B cell (primary cell): ENCODE results near the gene CIC. TPM values are rescaled to one million over a fixed set of nuclear protein-coding genes. Genes with fewer than 3 reads are reported as not detected.

Experiments used
- ATAC-seq: fragments of 200-7000 bp; cut with Tn5 transposase; one replicate; pipeline ENCODE4 v1.10.0; 2021; ENCODE audit warnings: low read depth, mild to moderate bottlenecking, moderate number of reproducible peaks, moderate library complexity
- CTCF ChIA-PET: fragments of 350-600 bp; sonication (Branson Sonifier 250); formaldehyde crosslinking; loops from one replicate; lab custom pipeline; 2021; ENCODE audit warnings: antibody characterized with exemption, inconsistent platforms; lab: Charles Lee
- POLR2A ChIA-PET: fragments of 350-600 bp; sonication (Branson Sonifier 250); formaldehyde crosslinking; loops from one replicate; lab custom pipeline; 2021; ENCODE audit warnings: antibody characterized with exemption; lab: Charles Lee
- DNase-seq: peaks from one replicate; pipeline ENCODE4 v3.0.0; 2013
- H2AFZ ChIP-seq: 2 replicates; pipeline ENCODE4 v1.6.1; 2012; ENCODE audit warnings: mild to moderate bottlenecking, low read depth, low read length; ENCODE audit not compliant: insufficient read depth, poor library complexity, severe bottlenecking
- H3K27ac ChIP-seq, 2 donors: 1 replicate in 1 of 2; 2 replicates in 1 of 2; pipeline ENCODE4 v1.5.1; 2012 to 2013; ENCODE audit warnings: low read length in 2 of 2, mild to moderate bottlenecking in 2 of 2, moderate library complexity in 1 of 2
- H3K27me3 ChIP-seq, 4 experiments: fragments of 200-600 bp in 1 of 4; sonication (generic) in 1 of 4; replicated peaks in 1 of 4; 1 replicate in 2 of 4; 2 replicates in 2 of 4; pipeline versions ENCODE4 v1.6.1 to v1.7.0; 2013 to 2016; ENCODE audit warnings: low read length in 3 of 4, mild to moderate bottlenecking in 2 of 4, mixed read lengths in 1 of 4, moderate library complexity in 1 of 4; ENCODE audit not compliant: insufficient read depth in 4 of 4, control insufficient read depth in 3 of 4; ENCODE audit errors: control extremely low read depth in 1 of 4
- H3K36me3 ChIP-seq, 2 experiments: replicated peaks in 1 of 2; 1 replicate in 1 of 2; 2 replicates in 1 of 2; pipeline versions ENCODE4 v1.6.1 to v1.7.1; 2013; ENCODE audit warnings: low read length in 1 of 2; ENCODE audit not compliant: insufficient read depth in 2 of 2, control insufficient read depth in 1 of 2; ENCODE audit errors: control extremely low read depth in 1 of 2, extremely low read depth in 1 of 2
- H3K4me1 ChIP-seq, 2 donors: fragments of 200-600 bp in 1 of 2; sonication (generic) in 1 of 2; 1 replicate in 1 of 2; 2 replicates in 1 of 2; pipeline versions ENCODE4 v1.5.1 to v1.6.1; 2013 to 2017; ENCODE audit warnings: low read length in 2 of 2; ENCODE audit not compliant: control insufficient read depth in 2 of 2, insufficient read depth in 2 of 2
- H3K4me2 ChIP-seq: replicated peaks from 2 replicates; pipeline ENCODE3; 2012; ENCODE audit warnings: mild to moderate bottlenecking, low read depth, low read length; ENCODE audit not compliant: poor library complexity, severe bottlenecking
- H3K4me3 ChIP-seq, 5 experiments: fragments of 200-600 bp in 1 of 5; sonication (generic) in 1 of 5; 1 replicate in 3 of 5; 2 replicates in 2 of 5; pipeline versions ENCODE4 v1.5.1 to v1.7.0; 2011 to 2016; ENCODE audit warnings: low read length in 4 of 5, mild to moderate bottlenecking in 4 of 5, low read depth in 2 of 5, control low read depth in 1 of 5, moderate library complexity in 1 of 5; ENCODE audit not compliant: insufficient read depth in 1 of 5; ENCODE audit errors: control extremely low read depth in 1 of 5, extremely low read depth in 1 of 5
- H3K79me2 ChIP-seq: fragments of 200-600 bp; sonication (generic); one replicate; pipeline ENCODE4 v1.6.0; 2016; ENCODE audit warnings: low read length; ENCODE audit not compliant: control insufficient read depth, insufficient read depth
- H3K9ac ChIP-seq: fragments of 200-600 bp; sonication (generic); 2 replicates; pipeline ENCODE4 v1.6.1; 2017; ENCODE audit warnings: mild to moderate bottlenecking, low read length, moderate library complexity
- H3K9me3 ChIP-seq, 3 donors: one replicate each; pipeline versions ENCODE4 v1.6.1 to v1.7.1; 2013; ENCODE audit warnings: low read length in 2 of 3; ENCODE audit not compliant: control insufficient read depth in 2 of 3, insufficient read depth in 1 of 3; ENCODE audit errors: control extremely low read depth in 1 of 3
- H4K20me1 ChIP-seq: 2 replicates; pipeline ENCODE4 v1.6.0; 2012; ENCODE audit warnings: mild to moderate bottlenecking, low read length; ENCODE audit not compliant: insufficient read depth, control insufficient read depth, poor library complexity, severe bottlenecking
- H3K27ac Mint-ChIP-seq: one replicate; pipeline ENCODE4 v1.8.0; 2021; ENCODE audit warnings: mixed read lengths
- H3K27me3 Mint-ChIP-seq: one replicate; pipeline ENCODE4 v1.8.0; 2021; ENCODE audit warnings: mixed read lengths
- H3K4me1 Mint-ChIP-seq: one replicate; pipeline ENCODE4 v1.8.0; 2021; ENCODE audit warnings: mixed read lengths
- H3K4me3 Mint-ChIP-seq: one replicate; pipeline ENCODE4 v1.8.0; 2021; ENCODE audit warnings: mixed read lengths
- H3K9me3 Mint-ChIP-seq: one replicate; pipeline ENCODE4 v1.8.0; 2022; ENCODE audit warnings: mixed read lengths; ENCODE audit not compliant: insufficient read depth
- CTCF ChIP-seq: fragments of 200-600 bp; IDR thresholded peaks from one replicate; pipeline ENCODE4 v1.8.0; 2022; ENCODE audit warnings: antibody characterized with exemption, mild to moderate bottlenecking
- EZH2 ChIP-seq: IDR thresholded peaks from 2 replicates; pipeline ENCODE4 v1.6.1; 2012; ENCODE audit warnings: borderline replicate concordance, low read depth, mild to moderate bottlenecking, moderate library complexity, low read length; ENCODE audit not compliant: insufficient read depth, poor library complexity, severe bottlenecking
- WGBS: methylation state at CpG from one replicate; pipeline ENCODE4 v1.1.5; 2013; ENCODE audit warnings: missing lambda C conversion rate; ENCODE audit not compliant: insufficient coverage; 5-methylcytosine and 5-hydroxymethylcytosine counted together
- intact Hi-C: fragments of 100-400 bp; cut with micrococcal nuclease; formaldehyde crosslinking; loops from one replicate; pipeline ENCODE4 v1.10.0; 2022
- polyA plus RNA-seq: library from polyadenylated mRNA; depleted of rRNA; stranded (reverse); fragments of >200 nt; gene quantifications from 2 replicates; pipeline ENCODE4 v1.2.3, GENCODE V29; 2012
- total RNA-seq, 2 donors: library from RNA; stranded (reverse); fragments of 120-200 nt in 1 of 2; gene quantifications; 1 replicate in 1 of 2; 2 replicates in 1 of 2; pipeline versions ENCODE4 v1.2.3 to v1.2.4, GENCODE V29; 2013 to 2022

The CIC gene
- total and polyA plus RNA-seq, 2 donors (not counting 1 experiment from before 2014, with no cell fraction given): 75.7 to 119 TPM

- no peak for DNase-seq
- H3K4me2 ChIP-seq: no peak overlapping the region
- no peaks in the 10 kb centered on the region for H3K79me2 ChIP-seq
- peaks cover 0 to 32% (median 12%) of the 10 kb centered on the region in 4 experiments for H3K27me3 ChIP-seq
- no peaks in the 10 kb centered on the region for H3K36me3 ChIP-seq
- H3K27ac ChIP-seq: no peak overlapping the region
- H3K27ac Mint-ChIP-seq: peak overlapping the region; percentile 20
- ChIA-PET CTCF (interaction anchor here (0.6 kb wide), 1 partner anchor 48 kb away, joined by 3 read pairs; no protein-coding TSS in a partner anchor), POLR2A (no interaction called here)
- no peak overlapping the region for H3K4me3 ChIP-seq
- H2AFZ ChIP-seq: no peak overlapping the region
- no peak overlapping the region for H3K4me3 Mint-ChIP-seq
- ATAC-seq: no peak
- TF ChIP-seq CTCF (no peak), EZH2 (no peak)
- peaks cover 20 to 26% of the 10 kb centered on the region in 2 donors for H3K4me1 ChIP-seq
- peaks cover 17% of the 10 kb centered on the region for H3K4me1 Mint-ChIP-seq
- no peak overlapping the region for H3K9ac ChIP-seq
- H4K20me1 ChIP-seq: no peaks in the 10 kb centered on the region
- intact Hi-C loops: no loop called here
- 96% methylated on average over 12 of the region's 13 CpGs for WGBS
- peaks cover 0 to 9% (median 0%) of the 10 kb centered on the region in 3 donors for H3K9me3 ChIP-seq
- H3K27me3 Mint-ChIP-seq: peaks cover 21% of the 10 kb centered on the region
- H3K9me3 Mint-ChIP-seq: no peaks in the 10 kb centered on the region
Observed at GRCh38 chr19:42317535-42317934, 48.5 kb downstream of the CIC start.

DNA sequence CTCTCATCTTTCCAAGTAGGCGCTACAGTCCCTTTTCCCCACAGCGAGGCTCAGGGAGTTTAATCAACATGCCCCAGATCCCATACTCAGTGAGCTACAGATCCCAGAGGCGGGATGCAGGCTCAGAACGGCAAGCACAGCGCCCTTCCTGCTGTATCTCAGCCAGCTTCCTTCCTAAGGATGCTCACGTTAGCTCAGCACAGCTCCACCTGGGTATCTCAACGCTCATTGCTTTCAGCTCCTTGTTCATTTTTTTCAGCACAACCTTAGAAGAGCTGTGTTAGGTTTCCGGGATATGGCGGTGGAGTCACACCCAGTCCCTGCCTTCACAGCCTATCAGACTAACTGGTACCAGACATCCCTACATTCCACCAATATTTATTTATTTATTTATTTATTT, 53.3 kb downstream of the CIC start:
- no peaks in the 10 kb centered on the region for H3K36me3 ChIP-seq
- H3K27me3 ChIP-seq: peaks cover 0 to 23% (median 3%) of the 10 kb centered on the region in 4 experiments
- peaks cover 23% of the 10 kb centered on the region for H3K4me1 Mint-ChIP-seq
- H3K4me3 ChIP-seq: no peak overlapping the region
- CTCF ChIA-PET: interaction anchor here (1.2 to 1.6 kb wide), 5 partner anchors 9 to 190 kb away, joined by 3 to 6 read pairs (median 4); partner anchors contain the start of gene TMEM145
- intact Hi-C loops: no loop called here
- no peak for ATAC-seq
- DNase-seq: no peak
- H3K79me2 ChIP-seq: peaks cover 16% of the 10 kb centered on the region
- WGBS: 72% methylated on average over 8 of the region's 9 CpGs
- H3K9me3 Mint-ChIP-seq: no peaks in the 10 kb centered on the region
- H2AFZ ChIP-seq: no peak overlapping the region
- H3K27ac Mint-ChIP-seq: no peak overlapping the region
- POLR2A ChIA-PET: no interaction called here
- no peak overlapping the region for H3K4me3 Mint-ChIP-seq
- no peak overlapping the region for H3K4me2 ChIP-seq
- H3K27me3 Mint-ChIP-seq: peaks cover 10% of the 10 kb centered on the region
- no peak overlapping the region for H3K9ac ChIP-seq
- no peak overlapping the region for H3K27ac ChIP-seq
- TF ChIP-seq CTCF (no peak), EZH2 (no peak)
- H4K20me1 ChIP-seq: no peaks in the 10 kb centered on the region
- peaks cover 28 to 29% of the 10 kb centered on the region in 2 donors for H3K4me1 ChIP-seq
- H3K9me3 ChIP-seq: no peaks in the 10 kb centered on the region
